ENCODE results near the gene CASTOR2.
"Not testable (repeated sequence)": the region's sequence is repeated elsewhere in the genome, so short reads cannot be mapped to it uniquely, and the experiment has no call there.

Gene CASTOR2

DNA sequence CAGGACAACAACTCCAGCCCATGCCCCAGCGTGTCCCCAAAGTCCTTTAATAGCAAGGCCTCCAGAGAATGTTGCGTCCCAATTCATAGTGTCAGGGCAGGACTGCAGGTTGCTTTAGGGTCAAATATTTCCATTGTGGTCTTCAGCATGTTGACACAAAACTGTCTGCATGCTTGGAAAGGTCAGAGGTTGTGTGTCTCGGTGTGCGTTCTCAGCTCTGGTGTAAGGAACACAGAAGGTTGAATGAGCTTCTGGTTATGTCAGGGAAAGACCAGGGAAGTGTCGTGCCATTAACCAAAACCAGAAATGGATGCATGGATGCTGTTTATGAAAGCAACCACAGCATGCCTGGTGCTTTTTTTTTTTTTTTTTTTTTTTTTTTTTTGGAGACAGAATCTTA is 31.9 kb downstream of the CASTOR2 start:
- DNase-seq: not testable (repeated sequence)

GRCh38 chr7:74997811-74998210 is 33.3 kb downstream of the CASTOR2 start:
- not testable (repeated sequence) for DNase-seq

- not testable (repeated sequence) for DNase-seq
These were observed 36.9 kb downstream of the CASTOR2 start for GRCh38 chr7:75001356-75001755.

- no peak for DNase-seq
These were observed 45.5 kb downstream of the CASTOR2 start for GRCh38 chr7:75010036-75010435.

GRCh38 chr7:75017832-75018231 is 53.3 kb downstream of the CASTOR2 start:
- DNase-seq: no peak

DNA sequence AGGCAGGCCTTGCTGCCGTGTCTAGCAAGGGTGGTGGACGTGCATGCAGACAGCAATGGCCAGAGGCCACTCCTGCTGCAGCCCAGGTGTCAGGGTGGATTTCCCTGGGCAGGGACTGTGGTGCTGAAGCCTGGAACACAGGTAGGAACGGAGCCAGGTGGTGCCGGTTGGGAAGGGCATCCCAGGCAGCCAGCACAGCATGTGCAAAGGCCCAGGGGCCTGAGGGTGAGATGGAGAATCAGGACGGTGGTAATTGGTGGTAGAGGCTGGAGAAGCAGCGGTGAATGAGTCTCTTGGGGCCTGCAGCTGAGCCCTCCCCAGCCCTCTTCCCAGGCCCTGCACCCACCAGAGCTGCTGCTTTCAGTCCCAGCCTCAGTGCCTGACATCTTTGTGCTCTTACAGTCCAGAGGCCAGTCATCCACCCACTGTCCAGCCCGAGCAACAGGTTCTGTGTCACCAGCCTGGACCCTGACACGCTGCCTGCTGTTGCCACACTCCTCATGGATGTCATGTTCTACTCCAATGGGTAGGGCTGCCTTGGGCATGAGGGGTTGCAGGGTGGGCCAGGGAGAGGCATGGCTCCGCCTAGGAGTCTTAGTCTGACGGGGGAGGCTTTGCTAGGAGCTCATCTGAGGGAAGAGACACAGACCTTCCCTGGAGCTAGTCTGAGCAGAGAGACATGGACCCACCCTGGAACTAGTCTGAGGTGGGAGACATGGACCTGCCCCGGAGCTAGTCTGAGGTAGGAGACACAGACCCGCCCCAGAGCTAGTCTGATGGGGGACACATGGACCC is 54.3 kb downstream of the CASTOR2 start:
- DNase-seq: no peak

- no peak for DNase-seq
These were observed 55.3 kb downstream of the CASTOR2 start for GRCh38 chr7:75019800-75020199.

GRCh38 chr7:75024922-75025321 is 60.4 kb downstream of the CASTOR2 start:
- no peak for DNase-seq

DNA sequence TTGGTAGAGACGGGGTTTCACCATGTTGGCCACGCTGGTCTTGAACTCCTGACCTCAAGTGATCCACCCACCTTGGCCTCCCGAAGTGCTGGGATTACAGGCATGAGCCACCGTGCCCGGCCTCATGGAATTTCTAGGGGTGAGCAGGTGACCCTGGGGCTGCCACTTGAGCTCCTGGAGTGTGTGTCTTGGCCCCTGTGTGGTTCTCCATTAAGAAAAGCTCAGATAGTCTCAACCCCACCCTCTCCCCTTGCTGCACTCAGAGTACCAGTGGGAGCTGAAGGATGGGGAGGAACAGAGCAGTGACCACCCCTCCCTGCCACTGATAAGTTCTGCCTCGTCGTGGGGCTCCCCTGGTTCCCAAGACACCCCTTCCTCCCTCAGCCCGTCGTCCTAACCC is 63.8 kb downstream of the CASTOR2 start:
- DNase-seq: no peak

DNA sequence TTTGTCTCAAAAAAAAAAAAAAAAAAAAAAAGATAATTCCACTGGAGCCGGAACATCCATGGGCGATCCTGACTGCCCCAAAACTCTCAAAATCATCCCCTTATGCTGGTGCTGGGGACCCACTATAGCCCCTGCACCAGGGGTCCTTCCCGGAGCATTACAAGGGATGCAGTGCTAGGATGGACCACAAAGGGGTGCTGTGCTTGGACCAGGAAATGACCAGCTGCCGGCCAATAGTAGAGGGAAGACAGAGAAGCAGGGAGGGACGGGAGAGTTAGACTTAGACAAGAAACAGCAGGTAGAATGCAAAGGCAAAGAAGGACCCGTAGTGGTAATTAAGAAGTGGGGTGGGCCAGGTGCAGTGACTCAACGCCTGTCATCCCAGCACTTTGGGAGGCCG is 68.6 kb downstream of the CASTOR2 start:
- DNase-seq: no peak

DNA sequence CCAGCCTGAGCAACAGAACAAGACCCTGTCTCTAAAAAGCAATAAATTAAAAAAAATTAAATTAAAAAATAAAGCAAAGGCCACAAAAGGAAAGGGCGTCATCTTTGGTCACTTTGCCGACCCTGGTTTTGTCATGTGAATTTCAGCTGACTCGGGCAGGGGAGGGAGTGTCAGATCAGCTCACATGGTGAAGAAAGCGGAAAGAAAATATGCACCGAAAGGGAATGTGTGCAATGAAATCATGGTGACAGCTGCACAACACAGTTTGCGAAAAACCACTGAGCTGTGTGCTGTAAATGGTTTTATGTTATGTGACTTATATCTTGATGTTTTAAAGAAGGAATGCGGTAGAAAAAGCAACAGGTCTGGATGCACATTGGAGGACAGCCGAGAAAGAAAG is 69.3 kb downstream of the CASTOR2 start:
- no peak for DNase-seq

- peak; percentile 8 for DNase-seq
These were observed 74.0 kb downstream of the CASTOR2 start for GRCh38 chr7:75038508-75038907.

DNA sequence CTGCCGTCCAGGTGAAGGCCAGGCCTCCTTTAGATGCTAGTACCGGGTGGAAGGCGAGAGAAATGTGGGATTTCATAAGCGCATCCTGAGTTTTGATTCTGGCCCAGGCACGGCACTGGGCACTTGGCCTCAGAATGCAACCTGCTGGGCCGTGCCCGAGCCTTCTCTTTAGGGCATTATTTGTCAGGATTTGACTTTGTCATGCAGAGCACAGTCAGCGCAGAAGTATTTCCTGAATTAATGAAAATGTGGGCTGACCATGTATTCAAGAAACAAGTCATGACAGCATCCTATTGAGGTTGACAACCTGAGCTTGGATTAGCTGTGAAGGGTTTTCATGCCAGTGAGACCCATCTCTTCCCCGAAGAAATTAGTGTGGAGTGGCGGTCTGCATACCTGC is 74.7 kb downstream of the CASTOR2 start:
- no peak for DNase-seq

DNA sequence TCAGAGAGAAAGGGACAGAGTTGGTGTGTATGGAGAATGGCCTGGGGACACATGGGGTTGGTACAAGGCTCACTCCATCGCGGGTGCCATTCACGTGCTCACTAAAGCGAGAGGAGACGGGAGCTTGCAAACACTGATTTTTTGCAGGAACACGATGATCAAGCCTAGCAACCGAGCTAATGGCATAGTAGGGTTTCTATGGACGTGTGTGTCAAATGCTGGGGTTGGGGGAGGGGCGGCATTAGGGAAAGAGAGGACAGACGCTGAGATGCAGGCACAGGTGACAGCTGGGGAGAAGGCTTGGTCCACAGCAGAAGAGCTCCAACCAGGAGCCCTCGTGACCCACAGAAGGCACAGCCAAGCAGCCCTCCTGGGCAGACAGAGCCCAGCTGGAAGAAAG is 75.2 kb downstream of the CASTOR2 start:
- no peak for DNase-seq

DNA sequence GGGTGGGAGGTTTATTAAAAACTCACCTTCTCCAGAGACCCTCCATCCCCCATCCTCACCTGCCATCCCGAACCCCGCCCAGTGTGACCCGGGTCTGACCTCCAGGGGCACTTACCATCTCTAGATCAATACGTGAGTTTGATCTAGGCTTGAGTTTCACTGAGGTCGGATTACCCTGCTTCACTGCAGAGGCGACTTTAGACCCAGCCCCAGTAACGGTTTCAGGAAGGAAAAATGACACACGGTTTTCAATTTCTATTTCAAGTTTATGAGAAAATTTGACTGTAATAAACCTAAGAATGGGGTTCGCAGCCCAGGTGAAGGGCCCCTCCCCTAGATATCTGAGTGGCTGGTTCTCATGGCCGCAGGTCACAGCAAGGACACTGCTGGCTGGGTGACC is 76.0 kb downstream of the CASTOR2 start:
- no peak for DNase-seq

GRCh38 chr7:75042286-75042685 is 77.8 kb downstream of the CASTOR2 start:
- DNase-seq: no peak

GRCh38 chr7:75042831-75043703 is 78.6 kb downstream of the CASTOR2 start:
- DNase-seq: no peak

- no peak for DNase-seq
These were observed 81.4 kb downstream of the CASTOR2 start for GRCh38 chr7:75045881-75046280.

GRCh38 chr7:75048435-75049379 is 84.2 kb downstream of the CASTOR2 start:
- DNase-seq: no peak

GRCh38 chr7:75049817-75050216 is 85.3 kb downstream of the CASTOR2 start:
- no peak for DNase-seq

GRCh38 chr7:75050501-75050900 is 86.0 kb downstream of the CASTOR2 start:
- DNase-seq: no peak

GRCh38 chr7:75054744-75055143 is 90.2 kb downstream of the CASTOR2 start:
- DNase-seq: no peak

- no peak for DNase-seq
These were observed 90.7 kb downstream of the CASTOR2 start for GRCh38 chr7:75055155-75055554.
